IPS DF 6.9 (cell line): ENCODE results near the gene PANK4.

ENCODE experiments used
- DNase-seq: peaks from one replicate; pipeline ENCODE4 v3.0.0-alpha.2; 2013; ENCODE audit warnings: low read depth, low spot score
- H3K27ac ChIP-seq: one replicate; pipeline ENCODE4 v1.5.1; 2013; ENCODE audit warnings: low read length, control low read depth
- H3K27me3 ChIP-seq: 2 replicates; pipeline ENCODE4 v1.6.1; 2013; ENCODE audit warnings: mild to moderate bottlenecking, low read length; ENCODE audit not compliant: control insufficient read depth, insufficient read depth
- H3K36me3 ChIP-seq: 2 replicates; pipeline ENCODE4 v1.6.1; 2013; ENCODE audit warnings: low read length; ENCODE audit not compliant: control insufficient read depth, insufficient read depth
- H3K4me1 ChIP-seq: 2 replicates; pipeline ENCODE4 v1.6.1; 2013; ENCODE audit warnings: low read length; ENCODE audit not compliant: control insufficient read depth, insufficient read depth
- H3K4me3 ChIP-seq: 2 replicates; pipeline ENCODE4 v1.5.1; 2013; ENCODE audit warnings: mild to moderate bottlenecking, low read length
- H3K9me3 ChIP-seq: 2 replicates; pipeline ENCODE4 v1.6.1; 2013; ENCODE audit warnings: low read length, inconsistent platforms; ENCODE audit not compliant: control insufficient read depth, insufficient read depth
- WGBS: extraction: QIAGEN DNeasy Blood & Tissue Kit; methylation state at CpG from one replicate; pipeline ENCODE4 v1.1.7; 2013; ENCODE audit warnings: mixed read lengths, missing lambda C conversion rate; ENCODE audit not compliant: insufficient read length, insufficient coverage; 5-methylcytosine and 5-hydroxymethylcytosine counted together

Gene PANK4

DNA sequence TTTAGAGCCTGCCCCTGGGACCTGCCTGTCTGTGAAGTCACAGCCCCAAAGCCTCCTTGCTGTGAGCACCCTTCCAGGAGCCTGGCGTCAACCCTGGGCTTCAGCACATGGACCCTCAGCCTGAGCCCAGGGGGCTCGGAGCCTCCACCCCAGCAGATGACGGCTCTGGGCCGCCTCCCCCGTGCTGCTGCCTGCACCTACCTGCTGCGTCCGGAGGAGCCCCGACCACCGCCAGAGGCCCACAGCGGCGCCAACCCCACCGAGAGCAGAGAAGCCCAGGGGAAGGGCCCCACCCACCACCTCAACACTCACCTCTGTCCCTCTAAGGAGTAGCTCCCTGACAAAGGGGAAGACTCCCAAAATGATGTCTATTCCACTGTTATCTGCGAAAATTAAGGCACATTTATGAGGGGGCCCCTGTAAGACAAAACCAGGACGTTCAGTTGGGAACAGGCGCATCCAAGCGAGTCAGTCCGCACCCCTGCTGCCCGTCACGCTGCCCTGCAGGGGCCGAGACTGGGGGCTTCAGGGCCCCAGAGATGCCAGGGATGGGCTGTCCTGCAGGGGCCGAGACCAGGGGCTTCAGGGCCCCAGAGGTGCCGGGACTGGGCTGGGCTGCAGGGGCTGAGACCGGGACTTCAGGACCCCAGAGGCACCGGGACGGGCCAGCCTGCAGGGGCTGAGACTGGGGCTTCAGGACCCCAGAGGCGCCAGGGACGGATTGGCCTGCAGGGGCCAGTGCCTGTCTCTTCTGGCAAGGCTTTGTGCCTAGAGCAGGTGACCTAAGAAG is 15.8 kb downstream of the PANK4 start:
- no CpG with 5 or more reads among the region's 27 CpGs for WGBS
- Histone ChIP-seq H3K4me1 (no peaks in the 10 kb centered on the region), H3K27ac (no peak overlapping the region), H3K36me3 (peaks cover 39% of the 10 kb centered on the region), H3K4me3 (no peak overlapping the region), H3K27me3 (no peaks in the 10 kb centered on the region), H3K9me3 (no peaks in the 10 kb centered on the region)
- DNase-seq, result no peak

DNA sequence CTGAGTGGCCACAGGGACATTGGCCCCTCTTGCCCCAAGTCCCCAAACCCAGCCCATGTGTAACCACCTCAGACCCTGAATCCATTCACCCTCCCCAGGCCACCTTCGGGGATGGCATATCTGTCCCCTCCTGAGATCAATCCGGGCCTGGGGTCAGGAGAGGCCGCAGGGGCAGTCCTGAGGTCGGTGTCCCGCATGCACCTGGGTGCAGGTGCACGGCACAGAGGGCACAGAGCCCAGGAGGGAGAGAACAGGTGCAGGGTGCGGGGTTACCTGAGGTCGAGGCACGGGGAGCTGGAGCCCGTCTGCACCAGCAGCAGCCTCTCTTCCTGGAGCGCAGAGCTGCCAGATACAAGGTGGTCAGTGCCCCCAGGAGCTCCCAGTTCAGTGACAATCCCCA is 16.8 kb downstream of the PANK4 start:
- no peak overlapping the region for H3K4me3 ChIP-seq
- no peaks in the 10 kb centered on the region for H3K27me3 ChIP-seq
- H3K36me3 ChIP-seq, result peaks cover 36% of the 10 kb centered on the region
- H3K4me1 ChIP-seq, result no peaks in the 10 kb centered on the region
- DNase-seq, result no peak
- no peaks in the 10 kb centered on the region for H3K9me3 ChIP-seq
- H3K27ac ChIP-seq, result no peak overlapping the region
- WGBS, result no CpG with 5 or more reads among the region's 11 CpGs

DNA sequence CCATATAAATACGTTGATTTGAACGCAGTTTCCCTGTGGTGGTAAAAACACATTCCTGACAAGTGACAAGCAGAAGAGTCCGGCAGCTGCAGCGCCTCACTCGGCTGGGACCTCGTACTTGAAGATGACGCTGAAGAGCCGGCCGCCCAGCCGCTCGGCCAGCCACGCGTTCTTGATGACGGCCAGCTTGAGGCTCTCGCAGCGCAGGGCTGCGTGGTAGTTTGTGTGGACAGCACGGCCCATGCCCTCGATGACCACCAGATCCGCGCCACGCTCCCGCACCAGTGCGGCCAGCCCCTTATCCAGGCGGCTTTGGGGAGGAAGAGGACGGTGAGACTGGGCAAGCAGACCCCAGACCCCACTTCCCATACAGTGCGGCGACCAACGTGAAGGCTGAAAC is 17.6 kb downstream of the PANK4 start:
- H3K36me3 ChIP-seq, result peaks cover 30% of the 10 kb centered on the region
- H3K27ac ChIP-seq, result no peak overlapping the region
- no peaks in the 10 kb centered on the region for H3K27me3 ChIP-seq
- H3K4me3 ChIP-seq, result no peak overlapping the region
- no CpG with 5 or more reads among the region's 29 CpGs for WGBS
- no peaks in the 10 kb centered on the region for H3K4me1 ChIP-seq
- H3K9me3 ChIP-seq, result no peaks in the 10 kb centered on the region
- DNase-seq, result no peak

DNA sequence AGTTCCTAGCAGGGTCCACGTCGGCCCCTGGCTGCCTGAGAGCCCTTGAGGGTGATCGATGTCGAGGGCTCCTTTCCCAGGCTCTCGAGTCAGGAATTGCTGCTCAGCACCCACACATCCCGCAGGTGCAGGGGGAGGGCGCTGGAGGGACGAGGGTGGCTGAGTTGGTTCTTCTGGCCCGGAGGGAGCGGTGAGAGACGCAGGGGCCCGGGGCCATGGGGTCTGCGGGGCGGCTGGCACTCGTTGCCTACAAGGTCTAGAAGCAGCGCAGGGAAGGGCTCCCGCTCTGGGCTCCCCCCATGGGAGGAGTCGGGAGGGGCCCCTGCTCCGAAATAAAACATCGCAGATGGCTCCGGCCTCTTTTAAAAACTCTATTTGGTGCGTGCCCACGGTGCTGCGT is 18.2 kb downstream of the PANK4 start:
- no peak for DNase-seq
- no CpG with 5 or more reads among the region's 24 CpGs for WGBS
- no peak overlapping the region for H3K27ac ChIP-seq
- H3K4me1 ChIP-seq, result no peaks in the 10 kb centered on the region
- H3K36me3 ChIP-seq, result peaks cover 25% of the 10 kb centered on the region
- no peaks in the 10 kb centered on the region for H3K27me3 ChIP-seq
- H3K9me3 ChIP-seq, result no peaks in the 10 kb centered on the region
- no peak overlapping the region for H3K4me3 ChIP-seq

DNA sequence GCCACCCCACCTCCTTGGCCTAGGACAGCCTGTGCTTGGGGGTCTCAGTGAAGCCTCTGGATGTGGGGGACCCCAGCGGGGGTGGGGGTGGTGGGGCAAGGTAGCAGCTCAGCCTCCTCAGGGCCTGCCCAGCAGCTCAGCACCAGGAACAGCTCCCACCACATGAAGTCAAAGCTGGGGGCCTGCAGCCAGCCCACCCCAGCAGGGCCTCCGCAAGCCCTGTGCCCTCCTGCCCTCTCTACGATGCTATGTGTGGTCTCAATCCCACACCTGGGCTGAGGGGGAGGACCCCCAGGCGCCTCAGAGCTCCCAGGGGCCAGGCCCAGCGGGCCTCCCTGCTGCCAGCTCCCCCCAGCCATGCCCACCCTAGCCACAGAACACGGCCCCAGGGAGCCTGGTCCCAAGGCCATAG is 18.6 kb downstream of the PANK4 start:
- peaks cover 23% of the 10 kb centered on the region for H3K36me3 ChIP-seq
- no peaks in the 10 kb centered on the region for H3K9me3 ChIP-seq
- no CpG with 5 or more reads among the region's 6 CpGs for WGBS
- H3K4me1 ChIP-seq, result no peaks in the 10 kb centered on the region
- H3K27me3 ChIP-seq, result no peaks in the 10 kb centered on the region
- H3K4me3 ChIP-seq, result no peak overlapping the region
- DNase-seq, result no peak
- no peak overlapping the region for H3K27ac ChIP-seq

DNA sequence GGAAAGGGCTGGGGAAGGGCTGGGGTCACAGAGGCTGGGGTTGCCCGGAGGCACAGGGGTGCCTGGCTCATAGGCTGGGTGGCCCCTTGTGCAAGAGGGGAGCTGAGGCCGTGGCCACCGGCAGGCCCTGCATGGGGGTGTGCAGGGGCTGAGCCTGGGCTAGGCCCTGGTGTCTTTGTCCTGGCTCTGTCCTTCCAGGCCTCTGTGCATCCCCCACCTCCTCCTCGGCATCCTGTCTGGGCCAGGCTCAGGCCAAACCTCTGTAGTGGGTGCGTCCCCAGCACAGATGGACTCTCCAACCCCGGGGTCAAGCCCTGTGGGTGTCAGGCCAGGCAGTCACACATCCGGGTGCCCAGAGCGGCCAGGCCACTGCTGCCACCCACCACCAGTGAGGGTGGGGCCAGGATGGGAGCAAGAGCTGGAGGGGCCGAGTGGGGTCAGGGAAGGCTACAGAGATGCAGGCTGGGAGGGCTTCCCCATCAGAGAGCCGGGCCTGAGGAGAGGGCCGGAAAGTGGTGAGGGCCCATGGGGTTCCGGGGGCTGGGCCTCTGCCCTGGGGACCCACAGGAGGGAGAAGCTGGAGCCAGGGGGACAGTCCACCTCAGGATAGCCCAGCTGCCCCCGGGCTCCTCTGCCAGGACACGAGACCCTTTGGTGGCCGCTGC is 19.4 kb downstream of the PANK4 start:
- Histone ChIP-seq H3K4me1 (no peaks in the 10 kb centered on the region), H3K9me3 (no peaks in the 10 kb centered on the region), H3K4me3 (no peak overlapping the region), H3K36me3 (peaks cover 21% of the 10 kb centered on the region), H3K27me3 (no peaks in the 10 kb centered on the region), H3K27ac (no peak overlapping the region)
- no peak for DNase-seq
- no CpG with 5 or more reads among the region's 15 CpGs for WGBS

DNA sequence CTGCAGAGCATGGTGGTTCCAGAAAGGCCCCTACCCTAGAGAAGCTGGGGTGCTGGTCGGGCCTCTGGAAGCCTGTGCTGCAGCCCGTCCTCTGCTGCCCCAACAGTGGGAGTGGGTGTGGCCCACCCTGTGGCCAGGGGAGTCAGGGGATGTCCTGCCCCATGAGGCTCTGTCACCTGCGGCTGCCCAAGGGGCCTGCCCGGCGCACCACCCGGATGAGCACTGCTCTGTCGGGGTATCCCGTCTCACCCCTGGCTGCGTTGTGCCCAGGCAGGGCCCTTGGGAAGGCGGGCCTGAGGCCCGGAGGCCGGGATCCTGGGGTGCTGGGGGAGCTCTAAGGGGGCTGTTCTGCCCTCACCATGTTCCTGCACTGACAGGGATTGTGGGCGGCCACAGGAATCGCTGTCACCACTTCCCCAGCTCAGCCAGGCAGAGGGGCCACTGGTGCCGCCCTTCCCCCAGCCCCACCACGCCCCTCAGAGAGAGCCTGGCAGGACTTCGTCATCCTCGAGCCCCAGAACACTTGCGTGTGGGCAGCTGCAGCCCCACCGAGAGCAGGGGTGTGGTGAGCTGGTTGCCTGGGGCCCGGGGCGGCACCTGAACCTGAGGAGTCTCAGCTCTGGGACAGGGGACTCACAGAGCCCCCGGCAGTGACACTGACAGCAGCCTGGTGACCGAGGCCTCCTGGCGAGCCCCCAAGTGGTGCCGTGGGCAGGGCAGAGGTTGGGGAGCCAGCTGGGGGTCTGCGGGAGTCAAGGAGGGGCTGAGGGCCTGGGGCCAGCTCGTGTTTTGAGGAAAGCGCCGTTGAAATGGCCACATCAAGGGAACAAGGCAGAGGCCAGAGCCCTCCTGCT is 20.2 kb downstream of the PANK4 start:
- H3K36me3 ChIP-seq, result peaks cover 18% of the 10 kb centered on the region
- no peaks in the 10 kb centered on the region for H3K9me3 ChIP-seq
- H3K4me1 ChIP-seq, result no peaks in the 10 kb centered on the region
- no peak for DNase-seq
- no CpG with 5 or more reads among the region's 30 CpGs for WGBS
- no peak overlapping the region for H3K4me3 ChIP-seq
- H3K27ac ChIP-seq, result no peak overlapping the region
- H3K27me3 ChIP-seq, result no peaks in the 10 kb centered on the region

DNA sequence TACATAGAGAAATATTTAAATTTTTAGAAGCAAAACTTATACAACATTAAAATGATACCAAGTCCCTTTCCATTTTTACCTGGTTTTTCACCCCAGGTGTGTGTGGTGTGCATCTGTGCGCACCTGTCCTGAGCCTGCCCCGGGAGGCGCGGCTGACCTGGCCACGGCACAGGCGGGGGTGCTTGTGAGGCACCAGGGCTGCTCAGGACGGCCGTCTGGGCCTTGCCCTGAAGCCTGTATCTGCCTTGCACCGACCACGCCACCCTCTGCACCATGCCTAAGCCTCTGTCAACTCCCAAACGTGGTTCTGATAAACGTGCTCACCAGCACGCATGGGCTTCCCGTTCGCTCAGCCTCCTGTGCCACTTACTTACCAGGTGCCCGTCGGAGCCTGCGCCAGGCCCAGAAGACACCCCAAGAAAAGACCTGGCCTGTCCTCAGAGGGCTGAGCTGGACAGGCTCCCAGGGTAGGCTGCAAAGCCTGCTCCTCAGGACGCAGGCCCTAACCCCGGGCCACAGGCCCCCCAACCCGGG is 20.9 kb downstream of the PANK4 start:
- no CpG with 5 or more reads among the region's 21 CpGs for WGBS
- H3K27me3 ChIP-seq, result no peaks in the 10 kb centered on the region
- no peaks in the 10 kb centered on the region for H3K9me3 ChIP-seq
- no peak overlapping the region for H3K27ac ChIP-seq
- H3K36me3 ChIP-seq, result peaks cover 14% of the 10 kb centered on the region
- DNase-seq, result no peak
- no peaks in the 10 kb centered on the region for H3K4me1 ChIP-seq
- no peak overlapping the region for H3K4me3 ChIP-seq

DNA sequence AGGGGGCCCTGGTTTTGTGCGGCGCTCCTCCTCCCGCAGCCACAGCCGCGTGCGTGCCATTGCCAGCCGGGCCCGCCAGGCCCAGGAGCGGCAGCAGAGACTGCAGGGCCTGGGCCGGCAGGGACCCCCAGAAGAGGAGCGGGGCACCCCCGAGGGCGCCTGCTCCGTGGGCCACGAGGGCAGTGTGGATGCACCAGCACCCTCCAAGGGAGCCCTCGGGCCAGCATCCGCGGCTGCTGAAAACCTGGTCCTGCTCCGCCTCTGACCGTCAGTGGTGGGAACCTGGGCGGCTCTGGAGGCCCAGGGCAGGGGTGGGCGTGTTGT is 21.5 kb downstream of the PANK4 start:
- DNase-seq, result no peak
- no CpG with 5 or more reads among the region's 22 CpGs for whole genome bisulfite sequencing

DNA sequence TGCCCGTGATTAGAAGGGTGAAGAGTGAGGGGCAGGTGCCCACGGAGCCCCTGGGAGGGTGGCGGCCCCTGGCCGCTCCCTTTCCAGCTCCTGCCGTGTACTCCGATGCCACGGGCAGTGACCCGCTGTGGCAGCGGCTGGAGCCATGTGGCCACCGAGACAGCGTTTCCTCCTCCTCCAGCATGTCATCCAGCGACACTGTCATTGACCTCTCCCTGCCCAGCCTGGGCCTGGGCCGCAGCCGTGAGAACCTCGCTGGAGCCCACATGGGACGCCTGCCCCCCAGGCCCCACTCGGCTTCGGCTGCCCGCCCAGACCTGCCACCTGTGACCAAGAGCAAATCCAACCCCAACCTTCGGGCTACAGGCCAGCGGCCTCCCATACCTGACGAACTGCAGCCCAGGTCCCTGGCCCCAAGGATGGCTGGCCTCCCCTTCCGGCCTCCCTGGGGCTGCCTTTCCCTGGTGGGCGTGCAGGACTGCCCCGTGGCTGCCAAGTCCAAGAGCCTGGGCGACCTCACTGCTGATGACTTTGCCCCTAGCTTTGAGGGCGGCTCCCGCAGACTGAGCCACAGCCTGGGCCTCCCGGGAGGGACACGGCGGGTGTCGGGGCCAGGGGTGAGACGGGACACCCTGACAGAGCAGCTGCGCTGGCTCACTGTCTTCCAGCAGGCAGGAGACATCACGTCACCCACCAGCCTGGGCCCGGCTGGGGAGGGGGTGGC is 22.0 kb downstream of the PANK4 start:
- Histone ChIP-seq H3K27me3 (no peaks in the 10 kb centered on the region), H3K27ac (no peak overlapping the region), H3K4me1 (no peaks in the 10 kb centered on the region), H3K9me3 (no peaks in the 10 kb centered on the region), H3K36me3 (peaks cover 5% of the 10 kb centered on the region), H3K4me3 (no peak overlapping the region)
- no peak for DNase-seq
- no CpG with 5 or more reads among the region's 36 CpGs for WGBS

More for the DNA sequence above, 21.5 kb downstream of the PANK4 start:
- Histone ChIP-seq H3K4me3 (no peak overlapping the region), H3K36me3 (peaks cover 10% of the 10 kb centered on the region), H3K27me3 (no peaks in the 10 kb centered on the region), H3K4me1 (no peaks in the 10 kb centered on the region), H3K9me3 (no peaks in the 10 kb centered on the region), H3K27ac (no peak overlapping the region)
